GM12892 (cell line): ENCODE results near the gene NRP1.

ENCODE experiments used
- POLR2A ChIP-seq: IDR thresholded peaks from 2 replicates; pipeline ENCODE4 v1.6.1; 2011; ENCODE audit warnings: low read depth, low read length, control low read depth
- POLR2AphosphoS5 ChIP-seq: IDR thresholded peaks from 2 replicates; pipeline ENCODE4 v1.6.1; 2011; ENCODE audit warnings: low read depth, low read length, control low read depth
- TAF1 ChIP-seq: IDR thresholded peaks from 2 replicates; pipeline ENCODE4 v1.6.1; 2011; ENCODE audit warnings: low read depth, mild to moderate bottlenecking, control low read depth, low read length, borderline replicate concordance

- TF ChIP-seq POLR2AphosphoS5 (no peak), POLR2A (no peak), TAF1 (no peak)
Measured at GRCh38 chr10:33327751-33328150, 6.7 kb downstream of the NRP1 start.
